Heart left ventricle (tissue), 13 donors: Measurements from ENCODE around the gene ST6GALNAC1.

Source experiments
- CTCF ChIP-seq, 12 donors: fragments of 200-600 bp; sonication (generic) in 4 of 12; IDR thresholded peaks; one replicate each; pipeline versions ENCODE4 v1.5.0 to v1.8.0; 2018 to 2022; ENCODE audit warnings: antibody characterized with exemption in 12 of 12, mild to moderate bottlenecking in 5 of 12
- POLR2A ChIP-seq, 2 donors: fragments of 450-650 bp; IDR thresholded peaks; one replicate each; pipeline ENCODE4 v1.6.1; 2017; ENCODE audit warnings: antibody characterized with exemption in 2 of 2, mild to moderate bottlenecking in 2 of 2, moderate library complexity in 2 of 2
- donor health status: ischemic (EF 13 %, LVEDD 7.1; RV severe dilation, severe dysfunction).
- donor health status: DM: no; HTN: yes; CAD: no.
- donor health status: DM: no; HTN: no; CAD: no.
- donor health status: ischemic (EF 25% LVEDD 6.9; RV normal size, moderate dysfunction).
- donor health status: ischemic (EF 25% LVEDD 5.7; RV mildly dilated, moderate dysfunction).
- donor health status: ischemic (EF 35%, LVEDD 5.7; RV mildly dilated, moderate dysfunction).
- donor health status: nonischemic (EF 11% LVEDD 7.7; RV severe dilation, severe dysfunction).
- donor health status: DM: yes; HTN: yes; CAD: no.
- donor health status: PGD.
- donor health status: ischemic (EF 29% LVEDD 5.4; RV normal size, mild dysfunction).
- donor health status: nonischemic (EF 23%, LVEDD 6.1; RV moderate dilation, normal function).

- no peak for TF ChIP-seq CTCF (IDR thresholded peaks at IDR 0.05)
- TF ChIP-seq POLR2A (IDR thresholded peaks at IDR 0.05), result no peak
Observed at GRCh38 chr17:76675648-76676047, 32.1 kb upstream of the ST6GALNAC1 start.
